C1 segment of cervical spinal cord (tissue), 14 donors: ENCODE data around the gene TTLL8.

ENCODE experiments used
- DNase-seq, 14 donors: peaks; one replicate each; lab custom pipeline; 2025; lab: John Stamatoyannopoulos, UW

TTLL8 gene

GRCh38 chr22:50002791-50003190 lies 55.3 kb downstream of the TTLL8 start:
- DNase-seq, result no peak

GRCh38 chr22:50001388-50002231 lies 56.5 kb downstream of the TTLL8 start:
- DNase-seq, result no peak

GRCh38 chr22:50000587-50001387 lies 57.3 kb downstream of the TTLL8 start:
- no peak for DNase-seq

- no peak for DNase-seq
These were observed 58.0 kb downstream of the TTLL8 start for GRCh38 chr22:49999946-50000586.

GRCh38 chr22:49999063-49999945 lies 58.8 kb downstream of the TTLL8 start:
- no peak for DNase-seq

- no peak for DNase-seq
These were observed 59.4 kb downstream of the TTLL8 start for GRCh38 chr22:49998718-49999062.

- no peak for DNase-seq
These were observed 60.0 kb downstream of the TTLL8 start for GRCh38 chr22:49997932-49998717.

GRCh38 chr22:49997251-49997599 lies 60.9 kb downstream of the TTLL8 start:
- DNase-seq, result no peak

- DNase-seq, result no peak
These were observed 61.4 kb downstream of the TTLL8 start for GRCh38 chr22:49996518-49997250.

GRCh38 chr22:49996119-49996517 lies 62.0 kb downstream of the TTLL8 start:
- DNase-seq, result no peak

- no peak for DNase-seq
These were observed 62.6 kb downstream of the TTLL8 start for GRCh38 chr22:49995361-49996118.

- DNase-seq, result no peak
These were observed 63.1 kb downstream of the TTLL8 start for GRCh38 chr22:49995041-49995360.

GRCh38 chr22:49994361-49995040 lies 63.6 kb downstream of the TTLL8 start:
- no peak for DNase-seq

GRCh38 chr22:49993649-49994360 lies 64.3 kb downstream of the TTLL8 start:
- no peak for DNase-seq

- peak in 11 of 14 donors; percentile 51 to 87 (median 73) for DNase-seq
These were observed 65.0 kb downstream of the TTLL8 start for GRCh38 chr22:49992921-49993648.

- no peak for DNase-seq
These were observed 66.1 kb downstream of the TTLL8 start for GRCh38 chr22:49991907-49992533.

GRCh38 chr22:49991167-49991566 lies 66.9 kb downstream of the TTLL8 start:
- DNase-seq, result no peak
